HUES64 (cell line): ENCODE measurements around the gene NTMT1.

Experiments
- H3K27ac ChIP-seq: 2 replicates; pipeline ENCODE4 v1.7.0; 2013; ENCODE audit warnings: low read depth, low read length, inconsistent platforms
- H3K27me3 ChIP-seq: 2 replicates; pipeline ENCODE4 v1.6.1; 2013; ENCODE audit warnings: mild to moderate bottlenecking, low read length; ENCODE audit not compliant: insufficient read depth
- H3K36me3 ChIP-seq: 2 replicates; pipeline ENCODE4 v1.6.1; 2013; ENCODE audit warnings: mild to moderate bottlenecking, low read length; ENCODE audit not compliant: insufficient read depth
- H3K4me1 ChIP-seq: 2 replicates; pipeline ENCODE4 v1.6.1; 2013; ENCODE audit warnings: mild to moderate bottlenecking, low read length, moderate library complexity; ENCODE audit not compliant: insufficient read depth
- H3K4me3 ChIP-seq: 2 replicates; pipeline ENCODE4 v1.5.1; 2013; ENCODE audit warnings: mild to moderate bottlenecking, low read length, moderate library complexity
- H3K9ac ChIP-seq: 2 replicates; pipeline ENCODE4 v1.6.1; 2013; ENCODE audit warnings: mild to moderate bottlenecking, low read depth, low read length
- H3K9me3 ChIP-seq: 2 replicates; pipeline ENCODE4 v1.6.1; 2013; ENCODE audit warnings: low read depth, low read length; ENCODE audit not compliant: insufficient read depth
- WGBS: fragments of 150-250, 120-280 bp; methylation state at CpG from one replicate; pipeline ENCODE4 v1.1.7; 2013; ENCODE audit warnings: missing lambda C conversion rate; 5-methylcytosine and 5-hydroxymethylcytosine counted together

The NTMT1 gene

GRCh38 chr9:129665389-129665775 is 39.4 kb downstream of the NTMT1 start, which contains the start of gene PRRX2:
TSS of gene PRRX2 (plus strand) at chr9:129665647. CDS start at chr9:129665868, 221 bp downstream.
- peak within 1 kb of the TSS; percentile 57 for H3K4me3 ChIP-seq
- no peak within 1 kb of the TSS; the same call in 1 of the 2 replicates for H3K9ac ChIP-seq
- under 1% methylated on average over 33 of the region's 37 CpGs for WGBS
- no peak within 1 kb of the TSS for H3K27ac ChIP-seq
- no peaks in the 10 kb centered on the region for H3K36me3 ChIP-seq
- no peaks in the 10 kb centered on the region for H3K9me3 ChIP-seq
- no peaks in the 10 kb centered on the region for H3K4me1 ChIP-seq
- H3K27me3 ChIP-seq, result peaks cover 45% of the 10 kb centered on the region

GRCh38 chr9:129665814-129666520 is 40.0 kb downstream of the NTMT1 start:
- Histone ChIP-seq H3K9me3 (no peaks in the 10 kb centered on the region), H3K9ac (no peak overlapping the region; the same call in 1 of the 2 replicates), H3K4me1 (no peaks in the 10 kb centered on the region), H3K36me3 (no peaks in the 10 kb centered on the region), H3K27me3 (peaks cover 45% of the 10 kb centered on the region), H3K4me3 (peak overlapping the region; percentile 57), H3K27ac (no peak overlapping the region)
- 3% methylated on average over 88 of the region's 88 CpGs for WGBS

- Histone ChIP-seq H3K4me1 (no peaks in the 10 kb centered on the region), H3K9ac (no peak overlapping the region), H3K9me3 (no peaks in the 10 kb centered on the region), H3K36me3 (no peaks in the 10 kb centered on the region), H3K4me3 (peak overlapping the region; percentile 57), H3K27ac (no peak overlapping the region), H3K27me3 (peaks cover 45% of the 10 kb centered on the region)
- WGBS, result 35% methylated on average over 13 of the region's 13 CpGs
Observed at GRCh38 chr9:129666575-129666974, 40.6 kb downstream of the NTMT1 start.

- H3K4me3 ChIP-seq, result no peak overlapping the region
- H3K27me3 ChIP-seq, result peaks cover 44% of the 10 kb centered on the region
- 92% methylated on average over 11 of the region's 11 CpGs for WGBS
Observed at GRCh38 chr9:129667378-129667777, 41.4 kb downstream of the NTMT1 start.

GRCh38 chr9:129667850-129668249 is 41.9 kb downstream of the NTMT1 start:
- no peak overlapping the region for H3K4me3 ChIP-seq
- WGBS, result 93% methylated on average over 9 of the region's 9 CpGs
- H3K4me1 ChIP-seq, result no peaks in the 10 kb centered on the region
- H3K9me3 ChIP-seq, result no peaks in the 10 kb centered on the region
- no peak overlapping the region for H3K9ac ChIP-seq
- no peak overlapping the region for H3K27ac ChIP-seq
- peaks cover 39% of the 10 kb centered on the region for H3K27me3 ChIP-seq
- no peaks in the 10 kb centered on the region for H3K36me3 ChIP-seq

More at GRCh38 chr9:129667378-129667777, 41.4 kb downstream of the NTMT1 start:
- Histone ChIP-seq H3K4me1 (no peaks in the 10 kb centered on the region), H3K9me3 (no peaks in the 10 kb centered on the region), H3K36me3 (no peaks in the 10 kb centered on the region), H3K9ac (no peak overlapping the region), H3K27ac (no peak overlapping the region)

GRCh38 chr9:129669141-129669718 is 43.3 kb downstream of the NTMT1 start:
- peaks cover 26% of the 10 kb centered on the region for H3K27me3 ChIP-seq
- no peak overlapping the region for H3K27ac ChIP-seq
- 84% methylated on average over 17 of the region's 17 CpGs for WGBS
- no peaks in the 10 kb centered on the region for H3K4me1 ChIP-seq
- H3K4me3 ChIP-seq, result no peak overlapping the region
- H3K9ac ChIP-seq, result no peak overlapping the region
- no peaks in the 10 kb centered on the region for H3K36me3 ChIP-seq
- no peaks in the 10 kb centered on the region for H3K9me3 ChIP-seq

- H3K4me3 ChIP-seq, result no peak overlapping the region
- peaks cover 19% of the 10 kb centered on the region for H3K27me3 ChIP-seq
- no peaks in the 10 kb centered on the region for H3K9me3 ChIP-seq
- H3K27ac ChIP-seq, result no peak overlapping the region
- no peaks in the 10 kb centered on the region for H3K4me1 ChIP-seq
- 86% methylated on average over 13 of the region's 13 CpGs for WGBS
- no peak overlapping the region for H3K9ac ChIP-seq
- no peaks in the 10 kb centered on the region for H3K36me3 ChIP-seq
Observed at GRCh38 chr9:129669946-129670345, 44.0 kb downstream of the NTMT1 start.

GRCh38 chr9:129671065-129671464 is 45.1 kb downstream of the NTMT1 start:
- H3K4me1 ChIP-seq, result no peaks in the 10 kb centered on the region
- no peaks in the 10 kb centered on the region for H3K36me3 ChIP-seq
- no peak overlapping the region for H3K9ac ChIP-seq
- H3K9me3 ChIP-seq, result no peaks in the 10 kb centered on the region
- 79% methylated on average over 9 of the region's 9 CpGs for WGBS
- H3K4me3 ChIP-seq, result no peak overlapping the region
- peaks cover 9% of the 10 kb centered on the region for H3K27me3 ChIP-seq
- no peak overlapping the region for H3K27ac ChIP-seq

GRCh38 chr9:129671519-129671918 is 45.6 kb downstream of the NTMT1 start:
- Histone ChIP-seq H3K9ac (no peak overlapping the region), H3K9me3 (no peaks in the 10 kb centered on the region), H3K4me3 (no peak overlapping the region), H3K36me3 (no peaks in the 10 kb centered on the region), H3K27me3 (peaks cover 4% of the 10 kb centered on the region; the same call in 1 of the 2 replicates), H3K27ac (no peak overlapping the region), H3K4me1 (no peaks in the 10 kb centered on the region)
- 82% methylated on average over 7 of the region's 7 CpGs for WGBS

- Histone ChIP-seq H3K4me1 (no peaks in the 10 kb centered on the region), H3K27me3 (no peaks in the 10 kb centered on the region), H3K36me3 (no peaks in the 10 kb centered on the region), H3K9me3 (no peaks in the 10 kb centered on the region), H3K27ac (no peak overlapping the region), H3K4me3 (no peak overlapping the region), H3K9ac (no peak overlapping the region)
- 93% methylated on average over 8 of the region's 8 CpGs for WGBS
Observed at GRCh38 chr9:129672702-129673101, 46.7 kb downstream of the NTMT1 start.

GRCh38 chr9:129673602-129674001 is 47.6 kb downstream of the NTMT1 start:
- Histone ChIP-seq H3K27ac (no peak overlapping the region), H3K9me3 (no peaks in the 10 kb centered on the region), H3K9ac (no peak overlapping the region), H3K27me3 (no peaks in the 10 kb centered on the region), H3K4me3 (no peak overlapping the region), H3K36me3 (no peaks in the 10 kb centered on the region), H3K4me1 (no peaks in the 10 kb centered on the region)
- WGBS, result 88% methylated on average over 12 of the region's 12 CpGs
